Tibial nerve (tissue), 4 donors: ENCODE data around the gene ECM1. TPM values are rescaled to one million over a fixed set of nuclear protein-coding genes. Genes with fewer than 3 reads are reported as not detected.

ENCODE experiments used
- DNase-seq, 2 donors: peaks; one replicate each; pipeline ENCODE4 v3.0.0-alpha.2; 2019; ENCODE audit warnings: low spot score in 2 of 2
- H3K27ac ChIP-seq, 4 donors: fragments of 200-600 bp; sonication (generic) in 3 of 4; one replicate each; pipeline ENCODE4 v1.5.1; 2017 to 2019; ENCODE audit warnings: mild to moderate bottlenecking in 1 of 4
- H3K27me3 ChIP-seq, 2 donors: fragments of 200-600 bp; sonication (generic) in 1 of 2; one replicate each; pipeline versions ENCODE4 v1.5.1 to v1.6.0; 2017 to 2019
- H3K36me3 ChIP-seq, 3 donors: fragments of 200-600 bp; sonication (generic); one replicate each; pipeline ENCODE4 v1.5.1; 2018 to 2019
- H3K4me1 ChIP-seq, 4 donors: fragments of 200-600 bp; sonication (generic) in 3 of 4; one replicate each; pipeline ENCODE4 v1.5.1; 2017 to 2019
- H3K4me3 ChIP-seq, 4 donors: fragments of 200-600 bp; sonication (generic) in 3 of 4; one replicate each; pipeline ENCODE4 v1.5.1; 2017 to 2019; ENCODE audit warnings: mild to moderate bottlenecking in 1 of 4, moderate library complexity in 1 of 4
- H3K9me3 ChIP-seq, 4 donors: fragments of 200-600 bp; sonication (generic) in 3 of 4; one replicate each; pipeline ENCODE4 v1.5.1; 2017 to 2019
- EP300 ChIP-seq, 2 donors: sonication (generic); formaldehyde crosslinking; IDR thresholded peaks; one replicate each; pipeline ENCODE4 v1.6.1; 2017; ENCODE audit warnings: antibody characterized with exemption in 2 of 2, mild to moderate bottlenecking in 1 of 2
- POLR2A ChIP-seq, 2 donors: fragments of 450-650 bp; IDR thresholded peaks; one replicate each; pipeline ENCODE4 v1.6.1; 2017; ENCODE audit warnings: antibody characterized with exemption in 2 of 2, mild to moderate bottlenecking in 2 of 2, moderate library complexity in 2 of 2
- WGBS, 2 donors: methylation state at CpG; one replicate each; pipeline ENCODE4 v1.1.5; 2018; 5-methylcytosine and 5-hydroxymethylcytosine counted together
- total RNA-seq, 4 donors: library from RNA; depleted of rRNA; stranded (reverse); fragments of >200 nt; gene quantifications; one replicate each; pipeline ENCODE4 v1.1.0, GENCODE V29; 2016
- TF ChIP-seq, protein P1 (sequence below), 5 experiments: fragments of 200-600 bp in 3 of 5; fragments of 450-650 bp in 2 of 5; sonication (generic) in 3 of 5; IDR thresholded peaks; one replicate each; pipeline ENCODE4 v1.5.1; 2016 to 2019; ENCODE audit warnings: antibody characterized with exemption in 5 of 5, mild to moderate bottlenecking in 3 of 5, moderate library complexity in 2 of 5

ECM1 gene
- total RNA-seq, 4 donors from 2014 or later: 10.1 to 32.2 (median 15.0) TPM

DNA sequence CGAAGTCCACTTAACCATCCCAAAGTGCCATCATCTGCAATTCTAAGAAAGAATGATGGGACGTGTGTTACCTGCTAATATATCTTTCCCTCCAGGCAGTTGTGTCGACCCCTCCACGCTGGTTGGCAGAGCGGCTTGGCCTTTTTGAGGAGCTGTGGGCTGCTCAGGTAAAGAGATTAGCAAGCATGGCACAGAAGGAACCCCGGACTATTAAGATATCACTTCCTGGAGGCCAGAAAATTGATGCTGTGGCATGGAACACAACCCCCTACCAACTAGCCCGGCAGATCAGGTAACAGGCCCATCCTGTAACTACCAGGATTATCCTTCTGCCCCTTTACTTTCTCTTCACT is 20.2 kb upstream of the ECM1 start:
- Histone ChIP-seq H3K27ac (peak overlapping the region in 3 of 4 donors; percentile 76 to 84 (median 78)), H3K9me3 (no peaks in the 10 kb centered on the region), H3K36me3 (peaks cover 0 to 41% (median 18%) of the 10 kb centered on the region in 3 donors), H3K4me3 (peak overlapping the region; percentile 56 to 75 (median 63)), H3K4me1 (peaks cover 0 to 18% (median 3%) of the 10 kb centered on the region in 4 donors), H3K27me3 (no peaks in the 10 kb centered on the region)
- no peak for DNase-seq
- WGBS, 2 donors: 4 to 5% methylated on average over 7 of the region's 7 CpGs
- no peak for TF ChIP-seq EP300 (IDR thresholded peaks at IDR 0.05)
- TF ChIP-seq POLR2A (IDR thresholded peaks at IDR 0.05): no peak
- TF ChIP-seq, protein P1, sequence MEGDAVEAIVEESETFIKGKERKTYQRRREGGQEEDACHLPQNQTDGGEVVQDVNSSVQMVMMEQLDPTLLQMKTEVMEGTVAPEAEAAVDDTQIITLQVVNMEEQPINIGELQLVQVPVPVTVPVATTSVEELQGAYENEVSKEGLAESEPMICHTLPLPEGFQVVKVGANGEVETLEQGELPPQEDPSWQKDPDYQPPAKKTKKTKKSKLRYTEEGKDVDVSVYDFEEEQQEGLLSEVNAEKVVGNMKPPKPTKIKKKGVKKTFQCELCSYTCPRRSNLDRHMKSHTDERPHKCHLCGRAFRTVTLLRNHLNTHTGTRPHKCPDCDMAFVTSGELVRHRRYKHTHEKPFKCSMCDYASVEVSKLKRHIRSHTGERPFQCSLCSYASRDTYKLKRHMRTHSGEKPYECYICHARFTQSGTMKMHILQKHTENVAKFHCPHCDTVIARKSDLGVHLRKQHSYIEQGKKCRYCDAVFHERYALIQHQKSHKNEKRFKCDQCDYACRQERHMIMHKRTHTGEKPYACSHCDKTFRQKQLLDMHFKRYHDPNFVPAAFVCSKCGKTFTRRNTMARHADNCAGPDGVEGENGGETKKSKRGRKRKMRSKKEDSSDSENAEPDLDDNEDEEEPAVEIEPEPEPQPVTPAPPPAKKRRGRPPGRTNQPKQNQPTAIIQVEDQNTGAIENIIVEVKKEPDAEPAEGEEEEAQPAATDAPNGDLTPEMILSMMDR (IDR thresholded peaks at IDR 0.05): no peak

DNA sequence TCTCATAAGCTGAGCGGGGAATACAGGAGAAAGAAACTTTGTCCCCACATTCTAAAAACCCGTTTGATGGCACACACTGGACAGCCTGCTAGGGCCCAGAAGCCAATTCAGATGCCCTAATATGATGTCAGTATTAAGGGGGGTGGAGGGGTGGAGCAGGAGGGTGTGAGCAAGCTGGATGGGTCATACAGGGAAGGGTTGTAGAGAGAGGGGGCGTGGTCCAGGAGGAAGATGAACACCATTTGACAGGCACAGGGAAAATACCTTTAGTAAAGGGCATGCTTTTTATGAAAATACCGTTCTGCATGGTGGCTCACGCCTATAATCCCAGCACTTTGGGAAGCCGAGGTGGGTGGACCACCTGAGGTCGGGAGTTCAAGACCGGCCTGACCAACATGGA is 14.7 kb upstream of the ECM1 start:
- H3K36me3 ChIP-seq: peaks cover 0 to 95% (median 21%) of the 10 kb centered on the region in 3 donors
- 95 to 98% methylated on average over 8 of the region's 8 CpGs for WGBS, 2 donors
- DNase-seq: no peak

DNA sequence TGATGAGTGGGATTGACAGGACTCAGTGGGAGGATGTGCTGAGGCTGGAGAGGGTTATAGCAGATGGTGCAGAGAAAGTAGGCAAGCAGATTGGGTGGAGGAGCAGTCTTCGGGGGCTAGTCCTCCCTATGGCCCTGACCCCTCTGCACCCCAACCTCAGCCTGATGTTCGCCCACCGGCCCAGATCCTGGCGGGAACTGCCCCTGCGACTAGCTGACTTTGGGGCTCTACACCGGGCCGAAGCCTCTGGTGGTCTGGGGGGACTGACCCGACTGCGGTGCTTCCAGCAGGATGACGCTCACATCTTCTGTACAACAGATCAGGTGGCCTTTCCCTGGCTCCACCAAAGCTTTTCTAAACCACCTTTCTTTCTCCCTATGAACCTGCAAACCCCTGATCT is 9.6 kb upstream of the ECM1 start:
- WGBS, 2 donors: 88 to 94% methylated on average over 10 of the region's 10 CpGs

More for the DNA sequence above, 14.7 kb upstream of the ECM1 start:
- TF ChIP-seq POLR2A (IDR thresholded peaks at IDR 0.05) (no peak), EP300 (IDR thresholded peaks at IDR 0.05) (no peak)
- TF ChIP-seq, protein P1 (IDR thresholded peaks at IDR 0.05): no peak
- Histone ChIP-seq H3K27me3 (no peaks in the 10 kb centered on the region), H3K27ac (no peak overlapping the region), H3K4me1 (peaks cover 0 to 9% (median under 1%) of the 10 kb centered on the region in 4 donors), H3K9me3 (no peaks in the 10 kb centered on the region), H3K4me3 (no peak overlapping the region)

DNA sequence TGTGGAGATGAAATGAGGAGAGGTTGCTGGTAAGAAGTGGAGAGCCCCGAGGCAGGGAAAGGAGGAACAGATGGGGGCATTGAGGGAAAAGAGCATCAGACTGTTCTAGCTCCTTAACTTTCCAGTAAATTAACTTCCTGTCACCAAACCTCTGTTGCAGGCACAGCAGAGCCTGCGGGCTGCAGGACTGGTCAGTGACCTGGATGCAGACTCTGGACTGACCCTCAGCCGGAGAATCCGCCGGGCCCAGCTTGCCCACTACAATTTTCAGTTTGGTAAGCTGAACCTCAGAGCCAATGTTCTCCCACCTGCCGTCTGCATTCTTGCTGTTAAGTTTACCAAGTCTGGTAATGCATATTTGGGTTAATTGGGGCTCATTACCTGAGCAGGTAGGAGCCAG is 2.5 kb upstream of the ECM1 start:
- no peaks in the 10 kb centered on the region for H3K9me3 ChIP-seq
- 70 to 77% methylated on average over 6 of the region's 6 CpGs for WGBS, 2 donors
- H3K4me1 ChIP-seq: peaks cover 0 to 23% (median 2%) of the 10 kb centered on the region in 4 donors
- DNase-seq: no peak
- no peak overlapping the region for H3K4me3 ChIP-seq
- H3K27me3 ChIP-seq: no peaks in the 10 kb centered on the region
- no peak for TF ChIP-seq EP300 (IDR thresholded peaks at IDR 0.05)
- no peak overlapping the region for H3K27ac ChIP-seq
- H3K36me3 ChIP-seq: peaks cover 0 to 84% (median 2%) of the 10 kb centered on the region in 3 donors

More for the DNA sequence above, 9.6 kb upstream of the ECM1 start:
- H3K36me3 ChIP-seq: peaks cover 0 to 96% (median 6%) of the 10 kb centered on the region in 3 donors
- H3K4me3 ChIP-seq: no peak overlapping the region
- no peaks in the 10 kb centered on the region for H3K27me3 ChIP-seq
- no peaks in the 10 kb centered on the region for H3K4me1 ChIP-seq
- H3K9me3 ChIP-seq: no peaks in the 10 kb centered on the region
- DNase-seq: no peak
- H3K27ac ChIP-seq: no peak overlapping the region
- TF ChIP-seq POLR2A (IDR thresholded peaks at IDR 0.05) (no peak), EP300 (IDR thresholded peaks at IDR 0.05) (no peak)
- TF ChIP-seq, protein P1 (IDR thresholded peaks at IDR 0.05): no peak

DNA sequence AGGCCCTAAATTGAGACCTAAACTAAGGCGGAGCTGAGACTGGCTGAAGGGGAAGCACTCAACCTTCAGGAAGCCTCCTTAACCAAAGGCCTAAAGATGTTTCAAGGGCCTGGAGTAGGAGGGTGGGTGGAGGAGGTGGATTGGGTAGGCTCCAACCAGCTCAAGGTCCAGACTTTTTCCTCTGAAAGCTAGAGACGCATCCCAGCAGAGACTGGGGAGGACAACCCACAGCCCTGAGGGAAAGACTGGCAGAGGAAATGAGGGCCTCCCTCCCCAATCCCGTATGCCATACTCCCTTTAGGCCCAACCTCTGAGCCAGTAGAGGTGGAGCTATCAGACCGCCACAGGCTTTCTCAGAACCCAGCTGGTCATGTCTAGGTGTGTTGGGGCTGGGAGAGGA is 1.1 kb downstream of the ECM1 start:
- Histone ChIP-seq H3K4me3 (peak overlapping the region in 1 of 4 donors; percentile 35), H3K4me1 (peaks cover 0 to 23% (median 2%) of the 10 kb centered on the region in 4 donors), H3K27ac (peak overlapping the region in 2 of 4 donors; percentile 62 to 73), H3K27me3 (no peaks in the 10 kb centered on the region), H3K36me3 (peaks cover 0 to 86% (median 0%) of the 10 kb centered on the region in 3 donors), H3K9me3 (no peaks in the 10 kb centered on the region)
- DNase-seq: no peak
- 69 to 72% methylated on average over 4 of the region's 4 CpGs for WGBS, 2 donors
- TF ChIP-seq EP300 (IDR thresholded peaks at IDR 0.05): no peak
- TF ChIP-seq, protein P1 (IDR thresholded peaks at IDR 0.05): no peak
- no peak for TF ChIP-seq POLR2A (IDR thresholded peaks at IDR 0.05)
